WTC11 (cell line): ENCODE data around the gene COL1A1. TPM values are rescaled to one million over a fixed set of nuclear protein-coding genes. Genes with fewer than 3 reads are reported as not detected.

Experiments used
- ATAC-seq: fragments of 200-7000 bp; cut with Tn5 transposase; 2 replicates; pipeline ENCODE4 v1.10.0; 2021; ENCODE audit warnings: mild to moderate bottlenecking, moderate library complexity
- CTCF ChIA-PET: fragments of 300-600 bp; sonication (Branson Sonifier 250); formaldehyde crosslinking; loops from one replicate; lab custom pipeline; 2021; ENCODE audit warnings: antibody characterized with exemption; lab: Charles Lee
- POLR2A ChIA-PET: fragments of 350-600 bp; sonication (Branson Sonifier 250); formaldehyde crosslinking; loops from one replicate; lab custom pipeline; 2021; ENCODE audit warnings: antibody characterized with exemption; lab: Charles Lee
- DNase-seq: peaks from one replicate; pipeline ENCODE4 v3.0.0; 2021; ENCODE audit warnings: low spot score
- H3K27ac Mint-ChIP-seq: 2 replicates; pipeline ENCODE4 v1.8.0; 2021; ENCODE audit warnings: mixed read lengths
- H3K27me3 Mint-ChIP-seq: 2 replicates; pipeline ENCODE4 v1.8.0; 2021; ENCODE audit warnings: low read depth, mild to moderate bottlenecking, moderate library complexity, mixed read lengths
- H3K36me3 Mint-ChIP-seq: 2 replicates; pipeline ENCODE4 v1.8.0; 2021; ENCODE audit warnings: mixed read lengths
- H3K4me1 Mint-ChIP-seq: 2 replicates; pipeline ENCODE4 v1.8.0; 2022; ENCODE audit warnings: mixed read lengths
- H3K4me3 Mint-ChIP-seq: 2 replicates; pipeline ENCODE4 v1.8.0; 2021; ENCODE audit warnings: mild to moderate bottlenecking, moderate library complexity, mixed read lengths
- H3K9me3 Mint-ChIP-seq: 2 replicates; pipeline ENCODE4 v1.8.0; 2021; ENCODE audit warnings: mixed read lengths
- AR ChIP-seq: fragments of 250-450 bp; sonication (Bioruptor Pico); IDR thresholded peaks from 2 replicates; pipeline ENCODE4 v1.9.0; 2021; ENCODE audit warnings: mild to moderate bottlenecking
- ATF6 ChIP-seq: sonication (generic); formaldehyde crosslinking; IDR thresholded peaks from 2 replicates; pipeline ENCODE4 v1.8.1; 2023; ENCODE audit warnings: mild to moderate bottlenecking, missing genetic modification reagents
- CTCF ChIP-seq: fragments of 200-600 bp; IDR thresholded peaks from 2 replicates; pipeline ENCODE4 v1.8.0; 2022; ENCODE audit warnings: antibody characterized with exemption
- FOXJ3 ChIP-seq: sonication (generic); formaldehyde crosslinking; IDR thresholded peaks from 2 replicates; pipeline ENCODE4 v1.9.0; 2021; ENCODE audit warnings: missing genetic modification reagents, mild to moderate bottlenecking, borderline replicate concordance
- FOXP4 ChIP-seq: sonication (generic); formaldehyde crosslinking; IDR thresholded peaks from 2 replicates; pipeline ENCODE4 v1.8.0; 2022; ENCODE audit warnings: mild to moderate bottlenecking, missing genetic modification reagents
- GABPB1 ChIP-seq: sonication (generic); formaldehyde crosslinking; IDR thresholded peaks from 2 replicates; pipeline ENCODE4 v1.8.1; 2023; ENCODE audit warnings: mild to moderate bottlenecking, missing genetic modification reagents
- GTF2I ChIP-seq: fragments of 250-450 bp; sonication (Bioruptor Pico); conservative IDR thresholded peaks from 2 replicates; pipeline ENCODE4 v1.4.0; 2021; ENCODE audit warnings: mild to moderate bottlenecking
- IRF2 ChIP-seq: sonication (generic); formaldehyde crosslinking; IDR thresholded peaks from 2 replicates; pipeline ENCODE4 v1.8.0; 2022; ENCODE audit warnings: low read depth, missing genetic modification reagents, borderline replicate concordance
- JAZF1 ChIP-seq: fragments of 250-450 bp; sonication (Bioruptor Pico); IDR thresholded peaks from 2 replicates; pipeline ENCODE4 v1.9.0; 2021; ENCODE audit warnings: moderate library complexity, mild to moderate bottlenecking, inconsistent platforms
- KAT7 ChIP-seq: sonication (generic); formaldehyde crosslinking; IDR thresholded peaks from 2 replicates; pipeline ENCODE4 v1.8.1; 2023; ENCODE audit warnings: missing genetic modification reagents, mild to moderate bottlenecking, borderline replicate concordance
- MXD4 ChIP-seq: fragments of 250-450 bp; sonication (Bioruptor Pico); IDR thresholded peaks from 2 replicates; pipeline ENCODE4 v1.8.0; 2021; ENCODE audit warnings: mild to moderate bottlenecking, moderate library complexity, borderline replicate concordance
- NFE2L1 ChIP-seq: sonication (generic); formaldehyde crosslinking; IDR thresholded peaks from 2 replicates; pipeline ENCODE4 v1.8.1; 2023; ENCODE audit warnings: missing genetic modification reagents
- STAT6 ChIP-seq: sonication (generic); formaldehyde crosslinking; conservative IDR thresholded peaks from 2 replicates; pipeline ENCODE4 v1.8.1; 2023; ENCODE audit warnings: mild to moderate bottlenecking, low read depth, missing genetic modification reagents, moderate library complexity
- TEAD1 ChIP-seq: sonication (generic); formaldehyde crosslinking; IDR thresholded peaks from 2 replicates; pipeline ENCODE4 v1.8.0; 2022; ENCODE audit warnings: mild to moderate bottlenecking, missing genetic modification reagents
- TEAD4 ChIP-seq: sonication (generic); formaldehyde crosslinking; IDR thresholded peaks from 2 replicates; pipeline ENCODE4 v1.8.0; 2022; ENCODE audit warnings: mild to moderate bottlenecking, missing genetic modification reagents
- USF2 ChIP-seq: sonication (generic); formaldehyde crosslinking; IDR thresholded peaks from 2 replicates; pipeline ENCODE4 v1.8.1; 2023; ENCODE audit warnings: mild to moderate bottlenecking, missing genetic modification reagents, moderate library complexity
- ZNF121 ChIP-seq: sonication (generic); formaldehyde crosslinking; IDR thresholded peaks from 2 replicates; pipeline ENCODE4 v1.8.0; 2023; ENCODE audit warnings: missing genetic modification reagents
- total RNA-seq: library from RNA; stranded (reverse); gene quantifications from 3 replicates; pipeline ENCODE4 v1.2.3, GENCODE V29; 2021

Gene COL1A1
- total RNA-seq, 1 experiment from 2014 or later = 52.1 TPM

- TF ChIP-seq STAT6 (CRISPR knock-in tag) (no peak), TEAD1 (CRISPR knock-in tag) (no peak), CTCF (no peak)
Measured at GRCh38 chr17:50220811-50221210, 19.4 kb upstream of the COL1A1 start (continued).

GRCh38 chr17:50219939-50220465, 18.6 kb upstream of the COL1A1 start:
- peaks cover 13% of the 10 kb centered on the region for H3K9me3 Mint-ChIP-seq
- peaks cover 7% of the 10 kb centered on the region for H3K36me3 Mint-ChIP-seq
- H3K27me3 Mint-ChIP-seq = peaks cover 3% of the 10 kb centered on the region; the same call in 1 of the 2 replicates
- no peak overlapping the region for H3K4me3 Mint-ChIP-seq
- ATAC-seq (no peak), DNase-seq (no peak)
- H3K27ac Mint-ChIP-seq = no peak overlapping the region
- TF ChIP-seq FOXJ3 = no peak
- H3K4me1 Mint-ChIP-seq = peaks cover 15% of the 10 kb centered on the region
- ChIA-PET CTCF (interaction anchor here (1.1 to 4.3 kb wide), 7 partner anchors 8 to 54 kb away, joined by 3 to 25 read pairs (median 4); partner anchors contain the start of genes COL1A1 and TMEM92), POLR2A (no interaction called here)

- H3K9me3 Mint-ChIP-seq = peaks cover 6% of the 10 kb centered on the region
- ATAC-seq (no peak), DNase-seq (no peak)
- no peak overlapping the region for H3K4me3 Mint-ChIP-seq
- peaks cover under 1% of the 10 kb centered on the region; the same call in 1 of the 2 replicates for H3K36me3 Mint-ChIP-seq
- CTCF ChIA-PET = interaction anchor here (0.9 to 4.3 kb wide), 6 partner anchors 16 to 55 kb away, joined by 3 to 25 read pairs (median 4); partner anchors contain the start of genes COL1A1 and TMEM92
- POLR2A ChIA-PET = no interaction called here
- H3K4me1 Mint-ChIP-seq = peaks cover 15% of the 10 kb centered on the region
- no peaks in the 10 kb centered on the region; the same call in 1 of the 2 replicates for H3K27me3 Mint-ChIP-seq
- no peak overlapping the region for H3K27ac Mint-ChIP-seq
- TF ChIP-seq ATF6 (CRISPR knock-in tag) = no peak
- no peak for TF ChIP-seq USF2
- TF ChIP-seq KAT7 (CRISPR knock-in tag) = no peak
- TF ChIP-seq NFE2L1 = no peak
- no peak for TF ChIP-seq AR (CRISPR knock-in tag)
- no peak for TF ChIP-seq GABPB1 (CRISPR knock-in tag)
- TF ChIP-seq FOXP4 = no peak
- TF ChIP-seq GTF2I (CRISPR knock-in tag) = no peak
- no peak for TF ChIP-seq TEAD4
- no peak for TF ChIP-seq MXD4 (CRISPR knock-in tag)
- no peak for TF ChIP-seq ZNF121 (CRISPR knock-in tag)
- TF ChIP-seq IRF2 = no peak
- TF ChIP-seq JAZF1 (CRISPR knock-in tag) = no peak
Measured at GRCh38 chr17:50219342-50219741, 17.9 kb upstream of the COL1A1 start.
